ENCODE data around the gene RAI14. TPM values are rescaled to one million over a fixed set of nuclear protein-coding genes. Genes with fewer than 3 reads are reported as not detected.

The RAI14 gene
- 122 and 133 TPM in 2 replicates for total RNA-seq

GRCh38 chr5:34656001-34656699, at the start of gene RAI14:
TSS of gene RAI14 (plus strand) at chr5:34656328. CDS start at chr5:34686920, 30,592 bp downstream.

GRCh38 chr5:34838785-34839714, 182.9 kb downstream of the RAI14 start, which contains the start of gene TTC23L:
TSS of gene TTC23L (plus strand) at chr5:34839164. CDS start at chr5:34840672, 1,508 bp downstream.

Other genes with a start within 250 kb of the RAI14 start
- gene TTC23L, start 182.8 kb downstream of the RAI14 start, total RNA-seq: not detected in 2 replicates

All from mammary microvascular endothelial cell (primary cell).